ENCODE measurements around the gene TBXAS1.

TBXAS1 gene

GRCh38 chr7:139984642-139985539 lies 155.8 kb downstream of the TBXAS1 start:
- DNase-seq: no peak

GRCh38 chr7:139985811-139986210 lies 156.7 kb downstream of the TBXAS1 start:
- no peak for DNase-seq

GRCh38 chr7:139987691-139988516 lies 158.8 kb downstream of the TBXAS1 start:
- no peak for DNase-seq

- no peak for DNase-seq
These were observed 160.5 kb downstream of the TBXAS1 start for GRCh38 chr7:139989366-139990141.

- DNase-seq: no peak
These were observed 161.1 kb downstream of the TBXAS1 start for GRCh38 chr7:139990142-139990535.

- DNase-seq: no peak
These were observed 161.7 kb downstream of the TBXAS1 start for GRCh38 chr7:139990571-139991268.

GRCh38 chr7:139991269-139991666 lies 162.2 kb downstream of the TBXAS1 start:
- no peak for DNase-seq

- no peak for DNase-seq
These were observed 162.8 kb downstream of the TBXAS1 start for GRCh38 chr7:139991911-139992310.

- no peak for DNase-seq
These were observed 163.4 kb downstream of the TBXAS1 start for GRCh38 chr7:139992353-139993044.

- no peak for DNase-seq
These were observed 164.1 kb downstream of the TBXAS1 start for GRCh38 chr7:139993169-139993568.

GRCh38 chr7:139993592-139993991 lies 164.5 kb downstream of the TBXAS1 start:
- DNase-seq: no peak

GRCh38 chr7:139994356-139994755 lies 165.3 kb downstream of the TBXAS1 start:
- no peak for DNase-seq

- no peak for DNase-seq
These were observed 166.2 kb downstream of the TBXAS1 start for GRCh38 chr7:139995017-139995915.

GRCh38 chr7:139998572-139998971 lies 169.5 kb downstream of the TBXAS1 start:
- DNase-seq: no peak

- DNase-seq: no peak
These were observed 170.5 kb downstream of the TBXAS1 start for GRCh38 chr7:139999516-139999915.

- no peak for DNase-seq
These were observed 171.7 kb downstream of the TBXAS1 start for GRCh38 chr7:140000666-140001268.

- DNase-seq: no peak
These were observed 174.9 kb downstream of the TBXAS1 start for GRCh38 chr7:140003913-140004382.

GRCh38 chr7:140004672-140005071 lies 175.6 kb downstream of the TBXAS1 start:
- no peak for DNase-seq

GRCh38 chr7:140005341-140005740 lies 176.3 kb downstream of the TBXAS1 start:
- no peak for DNase-seq

Measured in activated CD8-positive, alpha-beta memory T cell treated with anti-CD3 and anti-CD28 coated beads for 24 hours (primary cell).